Keratinocyte (primary cell): ENCODE measurements around the gene TBKBP1. TPM values are rescaled to one million over a fixed set of nuclear protein-coding genes. Genes with fewer than 3 reads are reported as not detected.

Source experiments
- DNase-seq: peaks from one replicate; pipeline ENCODE4 v3.0.0-alpha.2; 2011; ENCODE audit warnings: low read depth, missing footprints, low spot score
- FAIRE-seq: peaks from 2 replicates; lab custom pipeline; 2011; peaks lifted over from hg19 to GRCh38; lab: Jason Lieb, UNC
- H2AFZ ChIP-seq: 2 replicates; pipeline ENCODE4 v1.6.0; 2012; ENCODE audit warnings: low read length, control low read depth, inconsistent platforms; ENCODE audit not compliant: control insufficient read depth
- H3K27ac ChIP-seq: 2 replicates; pipeline ENCODE4 v1.5.1; 2011; ENCODE audit warnings: low read length; ENCODE audit not compliant: control insufficient read depth, insufficient read depth
- H3K27me3 ChIP-seq: 3 replicates; pipeline ENCODE4 v1.6.0; 2011; ENCODE audit warnings: low read length; ENCODE audit not compliant: control insufficient read depth, insufficient read depth; ENCODE audit errors: extremely low read depth
- H3K36me3 ChIP-seq, 2 experiments: 2 replicates in 1 of 2; 3 replicates in 1 of 2; pipeline ENCODE4 v1.5.1; 2011; ENCODE audit warnings: low read length in 2 of 2, mild to moderate bottlenecking in 1 of 2; ENCODE audit not compliant: control insufficient read depth in 2 of 2, insufficient read depth in 2 of 2; ENCODE audit errors: extremely low read depth in 1 of 2
- H3K4me1 ChIP-seq: 3 replicates; pipeline ENCODE4 v1.5.1; 2011; ENCODE audit warnings: low read length; ENCODE audit not compliant: control insufficient read depth, insufficient read depth; ENCODE audit errors: extremely low read depth
- H3K4me2 ChIP-seq: 3 replicates; pipeline ENCODE4 v1.6.0; 2011; ENCODE audit warnings: low read depth, low read length; ENCODE audit not compliant: control insufficient read depth, insufficient read depth; ENCODE audit errors: extremely low read depth
- H3K4me3 ChIP-seq, 3 experiments: fragments of 200-600 bp in 1 of 3; sonication (generic) in 1 of 3; 2 replicates in 2 of 3; 3 replicates in 1 of 3; pipeline ENCODE4 v1.5.1; 2011 to 2016; ENCODE audit warnings: low read length in 3 of 3, mild to moderate bottlenecking in 3 of 3, control low read depth in 2 of 3, inconsistent platforms in 1 of 3, low read depth in 1 of 3, mixed read lengths in 1 of 3, mixed run types in 1 of 3, moderate library complexity in 1 of 3; ENCODE audit not compliant: control insufficient read depth in 2 of 3, insufficient read depth in 2 of 3; ENCODE audit errors: extremely low read depth in 1 of 3
- H3K79me2 ChIP-seq: 2 replicates; pipeline ENCODE4 v1.6.0; 2012; ENCODE audit warnings: low read length; ENCODE audit not compliant: control insufficient read depth, insufficient read depth
- H3K9ac ChIP-seq: 3 replicates; pipeline ENCODE4 v1.6.0; 2011; ENCODE audit warnings: low read length; ENCODE audit not compliant: control insufficient read depth, insufficient read depth; ENCODE audit errors: extremely low read depth
- H3K9me1 ChIP-seq: 3 replicates; pipeline ENCODE4 v1.6.0; 2011; ENCODE audit warnings: low read length; ENCODE audit not compliant: control insufficient read depth, insufficient read depth; ENCODE audit errors: extremely low read depth
- H3K9me3 ChIP-seq: 2 replicates; pipeline ENCODE4 v1.5.1; 2012; ENCODE audit warnings: low read depth, low read length; ENCODE audit not compliant: control insufficient read depth
- H4K20me1 ChIP-seq: 3 replicates; pipeline ENCODE4 v1.6.0; 2011; ENCODE audit warnings: low read length; ENCODE audit not compliant: control insufficient read depth, insufficient read depth; ENCODE audit errors: extremely low read depth
- EZH2 ChIP-seq: IDR thresholded peaks from one replicate; pipeline ENCODE4 v1.6.1; 2012; ENCODE audit warnings: inconsistent platforms, mild to moderate bottlenecking, low read length, moderate library complexity
- dilution Hi-C: fragments of 300-500 bp; cut with MboI; formaldehyde crosslinking; loops from one replicate; pipeline ENCODE4 v1.7.0; 2020; ENCODE audit warnings: low sequenced_read_pairs; ENCODE audit not compliant: extremely low pct_ligation_motif_present
- polyA plus RNA-seq, 5 experiments: library from polyadenylated mRNA; depleted of rRNA in 3 of 5; stranded (reverse) in 3 of 5; stranded (forward) in 1 of 5; unstranded in 1 of 5; fragments of >200 nt; gene quantifications; 1 replicate in 1 of 5; 2 replicates in 3 of 5; 3 replicates in 1 of 5; pipeline versions ENCODE4 v1.2.1 to v1.2.3, GENCODE V29; 2011 to 2012; ENCODE audit warnings: missing spikeins in 2 of 5, low read depth in 1 of 5, low replicate concordance in 1 of 5
- TF ChIP-seq, protein P1 (sequence below), 3 experiments: IDR thresholded peaks in 1 of 3; conservative IDR thresholded peaks in 1 of 3; optimal IDR thresholded peaks in 1 of 3; 2 replicates in 2 of 3; 3 replicates in 1 of 3; pipeline versions ENCODE3 to v1.5.1; 2011; ENCODE audit warnings: low read length in 3 of 3, mild to moderate bottlenecking in 3 of 3, moderate library complexity in 2 of 3, control low read depth in 1 of 3, inconsistent platforms in 1 of 3; ENCODE audit not compliant: insufficient read depth in 2 of 3; ENCODE audit errors: extremely low read depth in 1 of 3

The TBKBP1 gene
- polyA plus RNA-seq, 1 donor (not counting 4 experiments of a cell fraction or from before 2014, with no cell fraction given), result 4.3 TPM

DNA sequence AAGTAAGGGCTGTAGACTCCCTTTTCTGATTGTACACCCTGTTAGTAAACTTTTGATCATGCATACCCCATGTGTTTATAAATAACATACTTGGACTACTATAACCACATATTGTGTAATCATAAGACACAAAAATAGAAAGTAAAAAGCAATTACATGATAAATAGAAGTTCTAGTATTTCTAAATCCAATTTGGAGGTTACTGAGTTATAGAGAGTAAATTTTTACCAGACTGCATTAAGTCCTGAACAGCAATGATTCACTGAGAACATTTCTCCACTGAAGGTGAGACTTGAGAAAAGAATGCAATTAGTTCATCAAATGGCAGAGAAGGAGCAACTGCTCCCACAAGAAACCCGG, 7.7 kb upstream of the TBKBP1 start:
- Histone ChIP-seq H3K36me3 (peaks cover 14 to 32% of the 10 kb centered on the region in 2 experiments), H3K9me3 (no peaks in the 10 kb centered on the region), H3K4me3 (no peak overlapping the region), H3K4me2 (no peak overlapping the region), H3K79me2 (no peaks in the 10 kb centered on the region), H2AFZ (no peak overlapping the region), H3K4me1 (no peaks in the 10 kb centered on the region), H3K27ac (no peak overlapping the region), H4K20me1 (peaks cover 5% of the 10 kb centered on the region), H3K9me1 (no peaks in the 10 kb centered on the region), H3K9ac (no peak overlapping the region), H3K27me3 (no peaks in the 10 kb centered on the region)
- FAIRE-seq (no peak), DNase-seq (no peak)
- dilution Hi-C loops, result no loop called here
- TF ChIP-seq EZH2, result no peak
- TF ChIP-seq, protein P1, sequence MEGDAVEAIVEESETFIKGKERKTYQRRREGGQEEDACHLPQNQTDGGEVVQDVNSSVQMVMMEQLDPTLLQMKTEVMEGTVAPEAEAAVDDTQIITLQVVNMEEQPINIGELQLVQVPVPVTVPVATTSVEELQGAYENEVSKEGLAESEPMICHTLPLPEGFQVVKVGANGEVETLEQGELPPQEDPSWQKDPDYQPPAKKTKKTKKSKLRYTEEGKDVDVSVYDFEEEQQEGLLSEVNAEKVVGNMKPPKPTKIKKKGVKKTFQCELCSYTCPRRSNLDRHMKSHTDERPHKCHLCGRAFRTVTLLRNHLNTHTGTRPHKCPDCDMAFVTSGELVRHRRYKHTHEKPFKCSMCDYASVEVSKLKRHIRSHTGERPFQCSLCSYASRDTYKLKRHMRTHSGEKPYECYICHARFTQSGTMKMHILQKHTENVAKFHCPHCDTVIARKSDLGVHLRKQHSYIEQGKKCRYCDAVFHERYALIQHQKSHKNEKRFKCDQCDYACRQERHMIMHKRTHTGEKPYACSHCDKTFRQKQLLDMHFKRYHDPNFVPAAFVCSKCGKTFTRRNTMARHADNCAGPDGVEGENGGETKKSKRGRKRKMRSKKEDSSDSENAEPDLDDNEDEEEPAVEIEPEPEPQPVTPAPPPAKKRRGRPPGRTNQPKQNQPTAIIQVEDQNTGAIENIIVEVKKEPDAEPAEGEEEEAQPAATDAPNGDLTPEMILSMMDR (optimal IDR thresholded peaks at IDR 0.05 in 1 of 3, IDR thresholded peaks at IDR 0.05 in 1 of 3, conservative IDR thresholded peaks at IDR 0.05 in 1 of 3; ENCODE audit: extremely low read depth in 1 of 3, insufficient read depth in 2 of 3, low read length in 3 of 3), result no peak

GRCh38 chr17:47686664-47687327, 7.2 kb upstream of the TBKBP1 start:
- H3K9ac ChIP-seq, result no peak overlapping the region
- peaks cover 14 to 28% of the 10 kb centered on the region in 2 experiments for H3K36me3 ChIP-seq
- no peaks in the 10 kb centered on the region for H3K4me1 ChIP-seq
- no peak overlapping the region for H2AFZ ChIP-seq
- FAIRE-seq (no peak), DNase-seq (no peak)
- no peak overlapping the region for H3K4me3 ChIP-seq
- dilution Hi-C loops, result no loop called here
- H3K79me2 ChIP-seq, result no peaks in the 10 kb centered on the region
- H3K9me3 ChIP-seq, result no peaks in the 10 kb centered on the region
- TF ChIP-seq EZH2, result no peak
- TF ChIP-seq, protein P1 (optimal IDR thresholded peaks at IDR 0.05 in 1 of 3, IDR thresholded peaks at IDR 0.05 in 1 of 3, conservative IDR thresholded peaks at IDR 0.05 in 1 of 3; ENCODE audit: extremely low read depth in 1 of 3, insufficient read depth in 2 of 3, low read length in 3 of 3), result no peak
- no peaks in the 10 kb centered on the region for H3K9me1 ChIP-seq
- no peak overlapping the region for H3K4me2 ChIP-seq
- H3K27ac ChIP-seq, result no peak overlapping the region
- H4K20me1 ChIP-seq, result peaks cover 5% of the 10 kb centered on the region
- H3K27me3 ChIP-seq, result no peaks in the 10 kb centered on the region
